ENCODE measurements around the gene TRPV6.

Gene TRPV6

DNA sequence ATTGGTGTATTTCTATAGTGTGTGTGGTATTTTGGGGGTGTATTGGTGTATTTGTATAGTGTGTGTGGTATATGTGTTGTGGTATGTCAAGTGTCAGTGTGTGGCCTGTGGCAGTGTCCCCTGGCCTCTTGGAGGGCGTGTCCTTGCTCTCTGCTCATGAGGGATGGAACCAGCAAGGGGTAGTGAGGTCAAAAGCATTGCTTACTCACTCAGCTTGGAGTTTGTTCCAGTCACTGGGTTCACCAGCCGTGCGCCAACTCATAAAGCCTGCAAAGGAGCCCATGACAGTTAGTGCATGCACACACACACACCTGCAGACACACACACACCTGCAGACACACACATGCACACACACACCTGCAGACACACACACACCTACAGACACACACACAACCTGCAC lies 4.3 kb upstream of the TRPV6 start:
- H3K9ac ChIP-seq (ENCODE audit: low read length), result no peak overlapping the region
- no peaks in the 10 kb centered on the region for H3K27me3 ChIP-seq (ENCODE audit: low read length)
- H3K9me3 ChIP-seq (ENCODE audit: insufficient read depth, low read length), result no peaks in the 10 kb centered on the region
- no peaks in the 10 kb centered on the region for H3F3A ChIP-seq (ENCODE audit: insufficient read depth)
- no peaks in the 10 kb centered on the region for H3K9me2 ChIP-seq (replicated peaks; ENCODE audit: insufficient read depth, low read length)
- H3K4me2 ChIP-seq (ENCODE audit: low read depth, low read length, poor library complexity, severe bottlenecking), result no peak overlapping the region
- no peak overlapping the region for H3K4me3 ChIP-seq (ENCODE audit: insufficient read depth, low read length, poor library complexity, severe bottlenecking)
- TF ChIP-seq, protein P1, sequence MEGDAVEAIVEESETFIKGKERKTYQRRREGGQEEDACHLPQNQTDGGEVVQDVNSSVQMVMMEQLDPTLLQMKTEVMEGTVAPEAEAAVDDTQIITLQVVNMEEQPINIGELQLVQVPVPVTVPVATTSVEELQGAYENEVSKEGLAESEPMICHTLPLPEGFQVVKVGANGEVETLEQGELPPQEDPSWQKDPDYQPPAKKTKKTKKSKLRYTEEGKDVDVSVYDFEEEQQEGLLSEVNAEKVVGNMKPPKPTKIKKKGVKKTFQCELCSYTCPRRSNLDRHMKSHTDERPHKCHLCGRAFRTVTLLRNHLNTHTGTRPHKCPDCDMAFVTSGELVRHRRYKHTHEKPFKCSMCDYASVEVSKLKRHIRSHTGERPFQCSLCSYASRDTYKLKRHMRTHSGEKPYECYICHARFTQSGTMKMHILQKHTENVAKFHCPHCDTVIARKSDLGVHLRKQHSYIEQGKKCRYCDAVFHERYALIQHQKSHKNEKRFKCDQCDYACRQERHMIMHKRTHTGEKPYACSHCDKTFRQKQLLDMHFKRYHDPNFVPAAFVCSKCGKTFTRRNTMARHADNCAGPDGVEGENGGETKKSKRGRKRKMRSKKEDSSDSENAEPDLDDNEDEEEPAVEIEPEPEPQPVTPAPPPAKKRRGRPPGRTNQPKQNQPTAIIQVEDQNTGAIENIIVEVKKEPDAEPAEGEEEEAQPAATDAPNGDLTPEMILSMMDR (IDR thresholded peaks at IDR 0.05; ENCODE audit: insufficient read depth, low read length, poor library complexity, severe bottlenecking), result no peak
- TF ChIP-seq EZH2phosphoT487 (conservative IDR thresholded peaks at IDR 0.05; ENCODE audit: low read length), result no peak
- H4K20me1 ChIP-seq (ENCODE audit: low read depth, low read length), result no peaks in the 10 kb centered on the region
- H3K27ac ChIP-seq (ENCODE audit: low read depth, low read length), result no peak overlapping the region
- no peak overlapping the region for H2AFZ ChIP-seq (ENCODE audit: low read depth, low read length, severe bottlenecking)
- H3K36me3 ChIP-seq (ENCODE audit: low read length), result no peaks in the 10 kb centered on the region
- no peaks in the 10 kb centered on the region for H3K79me2 ChIP-seq (ENCODE audit: insufficient read depth, low read length)

DNA sequence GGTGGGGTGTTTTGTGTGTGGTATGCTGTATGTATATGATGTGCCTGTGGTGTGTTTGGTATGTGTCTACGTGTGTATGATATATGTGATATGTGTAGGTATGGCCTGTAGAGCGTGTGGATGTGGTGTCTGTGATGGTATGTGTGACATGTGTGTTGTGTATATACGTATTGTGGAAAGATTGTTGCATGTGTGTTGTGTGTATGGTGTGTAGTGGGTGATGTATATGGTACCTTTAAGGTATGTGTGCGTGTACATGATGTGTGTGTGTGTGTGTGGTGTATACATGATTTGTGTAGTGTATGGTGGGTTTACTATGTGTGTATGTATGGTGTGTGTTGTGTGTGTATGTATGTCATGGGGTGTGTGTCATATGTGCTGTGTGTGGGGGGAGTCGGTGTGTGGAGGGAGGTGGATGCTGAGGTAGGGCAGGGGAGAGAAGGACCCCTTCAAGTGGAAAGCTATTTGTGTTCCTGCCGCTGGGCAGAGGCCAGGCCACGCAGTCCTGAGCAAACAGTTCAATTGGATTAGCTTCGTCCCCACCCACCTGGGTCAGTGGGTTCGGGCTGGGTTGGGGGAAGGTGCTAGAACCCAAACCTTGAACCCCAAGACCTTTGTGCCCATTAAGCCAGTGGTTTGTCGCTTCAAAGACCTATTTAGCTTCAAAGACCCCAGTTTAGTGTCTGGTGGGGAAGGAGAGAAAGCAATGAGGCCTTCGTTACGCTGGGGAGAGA lies 1.9 kb upstream of the TRPV6 start:
- no peaks in the 10 kb centered on the region for H3F3A ChIP-seq (ENCODE audit: insufficient read depth)
- no peaks in the 10 kb centered on the region for H4K20me1 ChIP-seq (ENCODE audit: low read depth, low read length)
- no peaks in the 10 kb centered on the region for H3K27me3 ChIP-seq (ENCODE audit: low read length)
- H3K4me2 ChIP-seq (ENCODE audit: low read depth, low read length, poor library complexity, severe bottlenecking), result no peak overlapping the region
- H3K9ac ChIP-seq (ENCODE audit: low read length), result no peak overlapping the region
- no peak overlapping the region for H3K27ac ChIP-seq (ENCODE audit: low read depth, low read length)
- H3K4me3 ChIP-seq (ENCODE audit: insufficient read depth, low read length, poor library complexity, severe bottlenecking), result no peak overlapping the region
- no peak overlapping the region for H2AFZ ChIP-seq (ENCODE audit: low read depth, low read length, severe bottlenecking)
- H3K9me2 ChIP-seq (replicated peaks; ENCODE audit: insufficient read depth, low read length), result no peaks in the 10 kb centered on the region
- TF ChIP-seq EZH2phosphoT487 (conservative IDR thresholded peaks at IDR 0.05; ENCODE audit: low read length), result no peak
- TF ChIP-seq, protein P1 (IDR thresholded peaks at IDR 0.05; ENCODE audit: insufficient read depth, low read length, poor library complexity, severe bottlenecking), result no peak
- H3K36me3 ChIP-seq (ENCODE audit: low read length), result no peaks in the 10 kb centered on the region
- H3K79me2 ChIP-seq (ENCODE audit: insufficient read depth, low read length), result no peaks in the 10 kb centered on the region
- no peaks in the 10 kb centered on the region for H3K9me3 ChIP-seq (ENCODE audit: insufficient read depth, low read length)

DNA sequence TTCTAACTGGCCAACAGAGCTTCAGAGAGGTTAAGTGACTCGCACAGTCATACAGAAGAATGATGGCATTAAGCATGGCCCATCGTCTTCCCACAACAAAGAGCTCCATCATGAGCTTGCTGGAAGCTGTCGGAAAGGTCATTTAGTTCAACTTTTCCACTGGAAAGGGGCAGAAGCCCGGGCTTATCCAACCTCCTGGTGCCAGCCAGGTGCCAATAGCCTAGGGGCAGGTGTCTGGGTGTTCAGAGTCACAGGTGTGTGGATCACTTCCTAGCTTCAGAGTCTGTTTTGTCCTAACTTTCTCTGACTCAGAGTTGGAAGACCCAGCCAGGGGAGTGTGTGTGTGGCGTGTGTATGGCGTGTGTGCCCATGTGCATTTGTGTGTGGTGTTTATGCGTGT lies 1.3 kb upstream of the TRPV6 start:
- Histone ChIP-seq H3K9me3 (ENCODE audit: insufficient read depth, low read length) (no peaks in the 10 kb centered on the region), H2AFZ (ENCODE audit: low read depth, low read length, severe bottlenecking) (no peak overlapping the region), H3K9me2 (replicated peaks; ENCODE audit: insufficient read depth, low read length) (no peaks in the 10 kb centered on the region), H4K20me1 (ENCODE audit: low read depth, low read length) (no peaks in the 10 kb centered on the region), H3K79me2 (ENCODE audit: insufficient read depth, low read length) (no peaks in the 10 kb centered on the region), H3K36me3 (ENCODE audit: low read length) (no peaks in the 10 kb centered on the region), H3K4me3 (ENCODE audit: insufficient read depth, low read length, poor library complexity, severe bottlenecking) (no peak overlapping the region), H3K27me3 (ENCODE audit: low read length) (no peaks in the 10 kb centered on the region), H3F3A (ENCODE audit: insufficient read depth) (no peaks in the 10 kb centered on the region), H3K4me2 (ENCODE audit: low read depth, low read length, poor library complexity, severe bottlenecking) (no peak overlapping the region), H3K9ac (ENCODE audit: low read length) (no peak overlapping the region), H3K27ac (ENCODE audit: low read depth, low read length) (no peak overlapping the region)
- no peak for TF ChIP-seq EZH2phosphoT487 (conservative IDR thresholded peaks at IDR 0.05; ENCODE audit: low read length)
- TF ChIP-seq, protein P1 (IDR thresholded peaks at IDR 0.05; ENCODE audit: insufficient read depth, low read length, poor library complexity, severe bottlenecking), result no peak
